HCT116 (cell line): ENCODE measurements around the gene CHD9NB. TPM values are rescaled to one million over a fixed set of nuclear protein-coding genes. Genes with fewer than 3 reads are reported as not detected.

ENCODE experiments used
- ATAC-seq: fragments of 200-7000 bp; cut with Tn5 transposase; 2 replicates; pipeline ENCODE4 v1.9.1; 2020; ENCODE audit warnings: mild to moderate bottlenecking, moderate library complexity
- BruUV-seq: library from RNA; stranded (reverse); fragments of 400-500 nt; replicated peaks from 2 replicates; lab custom pipeline; 2021; lab: Mats Ljungman, UMichigan
- CTCF ChIA-PET: fragments of 300-600 bp; sonication (Branson Sonifier 250); formaldehyde crosslinking; loops from one replicate; lab custom pipeline; 2021; ENCODE audit warnings: antibody characterized with exemption; lab: Charles Lee
- POLR2A ChIA-PET: fragments of 300-600, 350-600 bp; sonication (Branson Sonifier 250); formaldehyde crosslinking; loops from one replicate; lab custom pipeline; 2021; ENCODE audit warnings: antibody characterized with exemption; lab: Charles Lee
- RAD21 ChIA-PET, 2 experiments: fragments of 300-600 bp; sonication (Branson Sonifier 250); formaldehyde crosslinking; loops; one replicate each; lab custom pipeline; 2023; ENCODE audit warnings: low total read pairs in 2 of 2; ENCODE audit not compliant: uncharacterized antibody in 2 of 2, unreplicated experiment in 2 of 2, low non-redundant PET in 1 of 2; lab: Charles Lee
- DNase-seq: peaks from one replicate; pipeline ENCODE4 v3.0.0-alpha.2; 2010; ENCODE audit warnings: low read depth, low spot score
- H2AFZ ChIP-seq: fragments of 200-600 bp; shearing (Covaris generic), sonication (generic); 2 replicates; pipeline ENCODE4 v1.6.1; 2017; ENCODE audit warnings: low read depth, mixed run types, mixed read lengths, antibody characterized with exemption, low read length; ENCODE audit not compliant: poor library complexity, severe bottlenecking
- H3K27ac ChIP-seq: 2 replicates; pipeline ENCODE4 v1.5.1; 2012; ENCODE audit warnings: low read depth, low read length
- H3K27me3 ChIP-seq: fragments of 200-600 bp; sonication (generic); 2 replicates; pipeline ENCODE4 v1.6.1; 2016; ENCODE audit warnings: mixed run types, low read length, mixed read lengths; ENCODE audit not compliant: insufficient read depth
- H3K36me3 ChIP-seq, 2 experiments: fragments of 200-500 bp in 1 of 2; fragments of 200-600 bp in 1 of 2; sonication (Bioruptor generic) in 1 of 2; sonication (generic) in 1 of 2; 2 replicates each; pipeline versions ENCODE4 v1.5.1 to v1.6.1; 2014 to 2016; ENCODE audit warnings: low read length in 2 of 2, inconsistent platforms in 1 of 2, mixed read lengths in 1 of 2, mixed run types in 1 of 2; ENCODE audit not compliant: insufficient read depth in 2 of 2, control insufficient read depth in 1 of 2
- H3K4me1 ChIP-seq, 2 experiments: fragments of 200-600 bp in 1 of 2; sonication (generic) in 1 of 2; 2 replicates each; pipeline versions ENCODE4 v1.5.1 to v1.6.1; 2012 to 2017; ENCODE audit warnings: low read length in 2 of 2, inconsistent platforms in 1 of 2, mild to moderate bottlenecking in 1 of 2, mixed read lengths in 1 of 2, mixed run types in 1 of 2, moderate library complexity in 1 of 2; ENCODE audit not compliant: insufficient read depth in 2 of 2, control insufficient read depth in 1 of 2
- H3K4me2 ChIP-seq: fragments of 200-600 bp; sonication (generic); 2 replicates; pipeline ENCODE4 v1.6.1; 2017; ENCODE audit warnings: mixed run types, low read length, mixed read lengths
- H3K4me3 ChIP-seq, 2 experiments: fragments of 200-600 bp in 1 of 2; sonication (generic) in 1 of 2; replicated peaks in 1 of 2; 2 replicates each; pipeline ENCODE4 v1.5.1; 2011 to 2016; ENCODE audit warnings: low read length in 2 of 2, control low read depth in 1 of 2, low read depth in 1 of 2, mild to moderate bottlenecking in 1 of 2, mixed read lengths in 1 of 2, mixed run types in 1 of 2
- H3K79me2 ChIP-seq: fragments of 200-600 bp; sonication (generic); 2 replicates; pipeline ENCODE4 v1.6.1; 2017; ENCODE audit warnings: mild to moderate bottlenecking, mixed run types, low read length, moderate library complexity, mixed read lengths; ENCODE audit not compliant: insufficient read depth
- H3K9ac ChIP-seq: fragments of 200-600 bp; sonication (generic); 2 replicates; pipeline ENCODE4 v1.6.1; 2016; ENCODE audit warnings: low read length, mixed read lengths
- H3K9me2 ChIP-seq: fragments of 200-600 bp; sonication (generic), shearing (Covaris generic); 2 replicates; pipeline ENCODE4 v1.6.1; 2017; ENCODE audit warnings: mixed run types, mild to moderate bottlenecking, moderate library complexity; ENCODE audit not compliant: insufficient read depth
- H3K9me3 ChIP-seq, 2 experiments: fragments of 200-500 bp in 1 of 2; fragments of 200-600 bp in 1 of 2; sonication (Bioruptor generic) in 1 of 2; sonication (generic) in 1 of 2; 2 replicates each; pipeline ENCODE4 v1.6.1; 2014 to 2017; ENCODE audit warnings: low read length in 2 of 2, mixed read lengths in 2 of 2, inconsistent platforms in 1 of 2, low read depth in 1 of 2, mild to moderate bottlenecking in 1 of 2, mixed run types in 1 of 2, moderate library complexity in 1 of 2; ENCODE audit not compliant: control insufficient read depth in 1 of 2, insufficient read depth in 1 of 2
- H4K20me1 ChIP-seq: fragments of 200-600 bp; sonication (generic), shearing (Covaris generic); 2 replicates; pipeline ENCODE4 v1.6.1; 2017; ENCODE audit warnings: mixed run types, mild to moderate bottlenecking, moderate library complexity; ENCODE audit not compliant: insufficient read depth
- ATF3 ChIP-seq: IDR thresholded peaks from 2 replicates; pipeline ENCODE4 v1.6.1; 2012
- CEBPB ChIP-seq: IDR thresholded peaks from 2 replicates; pipeline ENCODE4 v1.6.1; 2012; ENCODE audit warnings: low read depth
- EGR1 ChIP-seq: IDR thresholded peaks from 2 replicates; pipeline ENCODE4 v1.6.1; 2012; ENCODE audit warnings: low read depth
- ELF1 ChIP-seq: IDR thresholded peaks from 2 replicates; pipeline ENCODE4 v1.6.1; 2012; ENCODE audit warnings: low read depth, borderline replicate concordance
- EZH2 ChIP-seq: fragments of 200-600 bp; sonication (generic); IDR thresholded peaks from 2 replicates; pipeline ENCODE4 v1.6.1; 2017; ENCODE audit warnings: antibody characterized with exemption, mixed run types
- EZH2phosphoT487 ChIP-seq: fragments of 200-600 bp; IDR thresholded peaks from 2 replicates; pipeline ENCODE4 v1.6.1; 2018; ENCODE audit warnings: antibody characterized with exemption, borderline replicate concordance
- FOSL1 ChIP-seq: IDR thresholded peaks from 2 replicates; pipeline ENCODE4 v1.6.1; 2012; ENCODE audit warnings: low read depth
- JUND ChIP-seq: IDR thresholded peaks from 2 replicates; pipeline ENCODE4 v1.6.1; 2012
- MAX ChIP-seq: IDR thresholded peaks from 2 replicates; pipeline ENCODE4 v1.6.1; 2012
- POLR2A ChIP-seq: IDR thresholded peaks from 2 replicates; pipeline ENCODE4 v1.7.0; 2011; ENCODE audit warnings: borderline replicate concordance; ENCODE audit not compliant: insufficient read depth, insufficient read length; ENCODE audit errors: extremely low read depth
- POLR2AphosphoS5 ChIP-seq: IDR thresholded peaks from 2 replicates; pipeline ENCODE4 v1.6.1; 2011; ENCODE audit warnings: mild to moderate bottlenecking, low read depth, low read length, moderate library complexity
- REST ChIP-seq: IDR thresholded peaks from 2 replicates; pipeline ENCODE4 v1.6.1; 2012; ENCODE audit warnings: low read depth
- SIN3A ChIP-seq: IDR thresholded peaks from 2 replicates; pipeline ENCODE4 v1.6.1; 2012; ENCODE audit warnings: low read depth
- SP1 ChIP-seq: IDR thresholded peaks from 2 replicates; pipeline ENCODE4 v1.6.1; 2012; ENCODE audit warnings: low read depth
- SRF ChIP-seq: IDR thresholded peaks from 2 replicates; pipeline ENCODE4 v1.6.1; 2012; ENCODE audit warnings: low read depth
- TCF7L2 ChIP-seq: IDR thresholded peaks from 2 replicates; pipeline ENCODE4 v1.7.0; 2011; ENCODE audit warnings: borderline replicate concordance, inconsistent platforms; ENCODE audit not compliant: insufficient read depth, insufficient read length; ENCODE audit errors: extremely low read depth
- ZNF274 ChIP-seq: fragments of 200-500 bp; sonication (Bioruptor generic); IDR thresholded peaks from 2 replicates; pipeline ENCODE4 v1.6.1; 2014; ENCODE audit warnings: mild to moderate bottlenecking, low read depth, low read length, inconsistent platforms
- intact Hi-C: fragments of 100-400 bp; cut with micrococcal nuclease; formaldehyde crosslinking; loops from 2 replicates; pipeline ENCODE4 v1.10.0; 2022
- total RNA-seq: library from RNA; stranded (reverse); gene quantifications from one replicate; pipeline ENCODE4 v1.2.1, GENCODE V29; 2021; ENCODE audit not compliant: unreplicated experiment

CHD9NB gene
- total RNA-seq, 1 experiment from 2014 or later = 1.2 TPM

GRCh38 chr16:53090591-53091411 is 38.1 kb upstream of the CHD9NB start:
- H3K9ac ChIP-seq = no peak overlapping the region
- no peak for DNase-seq
- no peak overlapping the region for H3K27ac ChIP-seq

GRCh38 chr16:53090286-53090590 is 37.5 kb upstream of the CHD9NB start:
- no peak overlapping the region for H3K9ac ChIP-seq
- H3K9me3 ChIP-seq = no peaks in the 10 kb centered on the region
- no peak overlapping the region for H3K4me3 ChIP-seq
- H3K9me2 ChIP-seq = no peaks in the 10 kb centered on the region
- peaks cover 44% of the 10 kb centered on the region for H3K79me2 ChIP-seq
- no peak for ATAC-seq
- BruUV-seq = no TSS peak
- no peak for DNase-seq
- no peaks in the 10 kb centered on the region for H3K36me3 ChIP-seq
- ChIA-PET CTCF (no interaction called here), POLR2A (no interaction called here), RAD21 (no interaction called here)
- no peak overlapping the region for H3K27ac ChIP-seq
- intact Hi-C loops = no loop called here
- H4K20me1 ChIP-seq = no peaks in the 10 kb centered on the region
- H3K4me1 ChIP-seq = peaks cover 17 to 32% of the 10 kb centered on the region in 2 experiments
- no peaks in the 10 kb centered on the region for H3K27me3 ChIP-seq
- H2AFZ ChIP-seq = no peak overlapping the region
- H3K4me2 ChIP-seq = no peak overlapping the region
- TF ChIP-seq ELF1 = no peak
- TF ChIP-seq EGR1 = no peak
- no peak for TF ChIP-seq JUND
- TF ChIP-seq POLR2AphosphoS5 = no peak
- TF ChIP-seq EZH2phosphoT487 = no peak
- TF ChIP-seq ATF3 = no peak
- TF ChIP-seq ZNF274 = no peak
- TF ChIP-seq SIN3A = no peak
- TF ChIP-seq EZH2 = no peak
- TF ChIP-seq REST = no peak
- TF ChIP-seq CEBPB = no peak

More at GRCh38 chr16:53090591-53091411, 38.1 kb upstream of the CHD9NB start:
- Histone ChIP-seq H3K4me3 (no peak overlapping the region), H3K79me2 (peaks cover 47% of the 10 kb centered on the region), H3K36me3 (no peaks in the 10 kb centered on the region), H3K27me3 (no peaks in the 10 kb centered on the region), H3K4me2 (no peak overlapping the region), H3K9me2 (no peaks in the 10 kb centered on the region), H3K9me3 (no peaks in the 10 kb centered on the region), H4K20me1 (no peaks in the 10 kb centered on the region), H2AFZ (no peak overlapping the region), H3K4me1 (peaks cover 17 to 32% of the 10 kb centered on the region in 2 experiments)
- intact Hi-C loops = no loop called here
- POLR2A ChIA-PET = no interaction called here
- no peak for ATAC-seq
- BruUV-seq = no TSS peak
- CTCF ChIA-PET = no interaction called here
- RAD21 ChIA-PET = no interaction called here
- TF ChIP-seq TCF7L2 (no peak), MAX (no peak), EZH2phosphoT487 (no peak), SRF (no peak), JUND (no peak), FOSL1 (no peak), ATF3 (no peak), EGR1 (no peak), SP1 (no peak), POLR2A (no peak), CEBPB (no peak), ELF1 (no peak)
